GM12892 (cell line): ENCODE data around the gene TIGD3.
"Not testable (repeated sequence)": the region's sequence is repeated elsewhere in the genome, so short reads cannot be mapped to it uniquely, and the experiment has no call there.

Experiments
- DNase-seq: peaks from one replicate; pipeline ENCODE4 v3.0.0; 2011; ENCODE audit not compliant: insufficient read length
- FAIRE-seq: peaks from 2 replicates; lab custom pipeline; 2011; peaks lifted over from hg19 to GRCh38; lab: Jason Lieb, UNC
- POLR2A ChIP-seq: IDR thresholded peaks from 2 replicates; pipeline ENCODE4 v1.6.1; 2011; ENCODE audit warnings: low read depth, low read length, control low read depth
- POLR2AphosphoS5 ChIP-seq: IDR thresholded peaks from 2 replicates; pipeline ENCODE4 v1.6.1; 2011; ENCODE audit warnings: low read depth, low read length, control low read depth
- TAF1 ChIP-seq: IDR thresholded peaks from 2 replicates; pipeline ENCODE4 v1.6.1; 2011; ENCODE audit warnings: low read depth, mild to moderate bottlenecking, control low read depth, low read length, borderline replicate concordance

Gene TIGD3

DNA sequence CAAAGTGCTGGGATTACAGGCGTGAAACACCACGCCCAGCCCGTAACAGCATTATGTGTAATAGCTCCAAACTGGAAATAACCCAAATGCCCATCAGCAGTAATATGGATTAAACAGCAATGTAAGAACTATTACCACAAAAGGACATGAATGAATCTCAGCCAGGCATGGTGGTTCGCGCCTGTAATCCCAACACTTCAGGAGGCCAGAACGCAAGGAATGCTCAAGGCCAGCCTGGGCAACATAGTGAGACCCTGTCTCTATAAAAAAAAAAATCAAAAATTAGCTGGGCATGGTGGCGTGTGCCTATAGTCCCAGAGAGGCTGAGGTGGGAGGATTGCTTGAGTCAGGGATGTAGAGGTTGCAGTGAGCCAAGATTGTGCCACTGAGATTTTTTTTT, 24.0 kb upstream of the TIGD3 start:
- DNase-seq (no peak), FAIRE-seq (no peak)
- TF ChIP-seq POLR2A (no peak), POLR2AphosphoS5 (no peak), TAF1 (no peak)

DNA sequence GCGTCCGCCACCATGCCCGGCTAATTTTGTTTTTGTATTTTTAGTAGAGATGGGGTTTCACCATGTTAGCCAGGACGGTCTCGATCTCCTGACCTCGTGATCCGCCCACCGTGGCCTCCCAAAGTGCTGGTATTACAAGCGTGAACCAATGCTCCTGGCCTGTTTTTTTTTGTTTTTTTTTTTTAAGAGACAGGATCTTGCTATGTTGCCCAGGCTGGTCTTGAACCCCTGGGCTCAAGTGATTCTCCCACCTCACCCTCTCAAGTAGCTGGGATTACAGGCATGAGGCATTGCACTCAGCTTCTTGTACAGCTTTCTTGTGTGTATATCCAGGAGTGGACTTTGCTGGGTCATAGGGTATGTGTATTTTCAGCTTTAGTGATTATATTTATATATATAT, 22.0 kb upstream of the TIGD3 start:
- not testable (repeated sequence) for FAIRE-seq, DNase-seq

DNA sequence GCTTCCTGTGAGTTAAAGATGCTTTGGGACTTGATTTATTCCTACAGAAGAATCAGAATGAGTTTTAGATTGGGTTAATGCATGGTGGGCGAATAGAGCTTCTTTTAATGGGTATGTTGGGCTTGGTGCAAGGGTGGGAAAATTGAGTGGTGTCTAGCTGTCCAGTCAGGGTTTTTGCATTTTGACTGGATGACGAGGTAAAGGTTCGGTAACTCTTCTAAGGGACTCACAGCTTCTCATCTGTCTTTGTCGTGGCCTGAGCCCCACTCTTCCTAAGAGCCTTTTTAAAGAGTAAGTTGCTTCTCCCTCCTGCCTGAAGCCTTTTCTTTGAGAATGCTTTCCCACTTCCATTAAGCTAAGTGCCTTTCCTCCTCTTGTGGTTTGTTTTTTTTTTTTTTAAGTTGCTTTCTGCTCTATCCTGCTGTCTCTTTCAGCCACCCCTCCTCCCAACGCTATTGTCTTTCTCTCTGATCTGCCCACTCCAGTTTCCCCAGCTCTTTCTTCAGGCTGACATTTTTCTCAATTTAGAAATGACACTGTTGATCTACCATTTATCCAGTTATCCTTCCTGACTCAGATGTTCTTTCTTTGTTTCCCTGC, 19.8 kb upstream of the TIGD3 start:
- no peak for TF ChIP-seq POLR2AphosphoS5
- no peak for TF ChIP-seq TAF1
- TF ChIP-seq POLR2A: no peak
- DNase-seq (no peak), FAIRE-seq (no peak)

DNA sequence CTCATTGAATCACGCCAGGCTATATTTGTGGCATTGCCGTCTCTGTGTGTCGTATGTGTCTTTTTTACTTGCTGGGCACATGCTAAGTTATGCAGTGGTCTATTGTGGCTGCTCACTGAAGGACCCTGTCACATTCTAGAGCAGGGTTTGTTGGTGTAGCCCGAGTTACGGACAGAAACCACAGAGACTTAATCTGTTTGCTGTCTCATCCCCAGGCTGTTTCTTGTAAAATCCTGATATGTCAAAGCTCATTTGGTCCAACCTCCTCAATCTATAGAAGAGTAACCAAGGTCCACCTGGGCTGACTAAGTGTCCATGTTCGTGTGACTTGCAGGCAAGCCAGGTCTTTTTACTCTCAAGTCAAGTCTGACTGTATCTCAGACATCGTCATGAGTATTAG, 15.9 kb upstream of the TIGD3 start:
- TF ChIP-seq POLR2A (no peak), TAF1 (no peak), POLR2AphosphoS5 (no peak)
- no peak for DNase-seq
- FAIRE-seq: no peak

DNA sequence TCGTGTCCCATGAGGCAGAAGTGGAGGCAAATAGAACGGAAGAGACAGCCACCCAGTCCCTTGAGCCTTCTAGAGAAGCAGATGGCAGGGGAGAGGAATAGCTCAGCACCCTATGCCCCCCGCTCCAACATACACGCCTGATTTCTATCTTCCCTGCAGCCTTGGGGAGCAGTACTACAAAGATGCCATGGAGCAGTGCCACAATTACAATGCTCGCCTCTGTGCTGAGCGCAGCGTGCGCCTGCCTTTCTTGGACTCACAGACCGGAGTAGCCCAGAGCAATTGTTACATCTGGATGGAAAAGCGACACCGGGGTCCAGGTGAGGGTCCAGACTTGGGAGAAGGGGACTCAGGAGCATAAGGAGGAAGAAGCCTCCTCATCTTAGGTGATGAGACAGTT, 14.3 kb upstream of the TIGD3 start:
- TF ChIP-seq POLR2A (no peak), POLR2AphosphoS5 (no peak), TAF1 (no peak)
- FAIRE-seq: no peak
- DNase-seq: no peak

DNA sequence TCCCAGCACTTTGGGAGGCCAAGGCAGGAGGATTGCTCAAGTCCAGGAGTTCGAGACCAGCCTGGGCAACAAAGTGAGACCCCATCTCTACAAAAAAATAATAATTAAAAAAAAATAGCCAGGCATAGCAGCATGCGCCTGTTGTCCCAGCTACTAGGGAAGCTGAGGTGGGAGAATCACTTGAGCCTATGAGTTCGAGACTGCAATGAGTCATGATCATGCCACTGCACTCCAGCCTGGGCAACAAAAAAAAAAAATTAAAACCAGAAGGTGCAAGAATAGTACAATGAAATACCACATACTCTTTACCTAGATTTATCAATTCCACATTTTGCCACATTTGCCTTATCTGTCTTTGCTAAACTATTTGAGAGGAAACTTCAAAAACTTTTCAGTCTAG, 12.7 kb upstream of the TIGD3 start:
- TF ChIP-seq POLR2AphosphoS5 (no peak), TAF1 (no peak), POLR2A (no peak)
- DNase-seq (no peak), FAIRE-seq (no peak)

DNA sequence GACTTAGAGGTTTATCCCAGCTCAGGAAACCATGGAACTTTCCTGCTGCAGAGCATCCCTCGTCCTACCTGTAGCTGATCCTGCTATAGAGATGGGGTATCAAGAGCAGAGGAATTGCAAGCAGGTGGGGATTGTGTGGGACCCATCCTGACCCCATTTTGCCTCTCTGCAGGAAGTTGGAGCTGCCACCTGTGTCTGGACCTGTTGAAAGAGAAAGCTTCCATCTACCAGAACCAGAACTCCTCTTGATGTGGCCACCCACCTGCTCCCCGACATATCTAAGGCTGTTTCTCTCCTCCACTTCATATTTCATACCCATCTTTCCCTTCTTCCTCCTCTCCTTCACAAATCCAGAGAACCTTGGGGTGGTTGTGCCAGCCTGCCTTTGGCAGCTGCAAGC, 3.0 kb upstream of the TIGD3 start:
- no peak for FAIRE-seq

DNA sequence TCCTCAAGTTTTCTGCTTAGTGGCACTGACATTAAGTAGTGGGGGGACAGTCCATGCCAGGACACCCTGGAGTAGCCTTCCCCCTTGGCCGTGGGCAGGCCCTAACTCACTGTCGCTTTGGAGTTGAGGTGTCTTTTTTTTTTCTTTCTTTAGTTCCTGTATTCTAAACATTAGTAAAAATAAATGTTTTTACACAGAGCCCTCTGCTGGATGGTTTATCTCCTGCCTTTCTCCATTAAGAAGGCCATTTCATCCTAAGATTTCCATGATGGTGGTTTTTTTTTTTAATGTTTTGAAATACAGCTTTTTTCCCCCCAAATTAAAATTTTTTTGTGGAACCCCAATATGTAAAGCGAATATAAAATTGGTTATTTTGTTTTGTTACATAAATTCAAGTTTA, 1.8 kb upstream of the TIGD3 start:
- DNase-seq (no peak), FAIRE-seq (no peak)
- no peak for TF ChIP-seq POLR2AphosphoS5
- TF ChIP-seq TAF1: no peak
- no peak for TF ChIP-seq POLR2A

More for the DNA sequence above, 3.0 kb upstream of the TIGD3 start:
- no peak for DNase-seq
- TF ChIP-seq TAF1 (no peak), POLR2AphosphoS5 (no peak), POLR2A (no peak)

DNA sequence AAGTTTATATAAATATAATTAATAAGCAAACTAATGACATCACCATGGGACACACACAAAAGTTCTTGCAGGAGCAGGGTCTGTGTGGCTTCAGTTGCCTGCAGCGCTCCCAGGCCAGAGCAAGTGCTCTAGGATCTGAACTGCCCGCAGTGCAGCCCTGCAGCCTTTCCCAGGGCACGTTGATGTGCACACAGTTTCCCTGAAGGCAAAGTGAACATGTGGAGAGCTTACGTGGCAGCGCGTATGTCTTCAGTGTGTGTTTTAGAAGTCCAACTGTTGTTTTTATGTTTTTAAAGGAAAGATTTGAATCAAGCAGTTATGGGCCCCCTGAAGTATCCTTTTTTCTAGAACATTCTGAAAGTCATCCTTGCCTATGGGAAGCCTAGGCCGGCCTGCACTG, 1.2 kb upstream of the TIGD3 start:
- FAIRE-seq (no peak), DNase-seq (no peak)
- TF ChIP-seq POLR2AphosphoS5: no peak
- no peak for TF ChIP-seq POLR2A
- no peak for TF ChIP-seq TAF1

DNA sequence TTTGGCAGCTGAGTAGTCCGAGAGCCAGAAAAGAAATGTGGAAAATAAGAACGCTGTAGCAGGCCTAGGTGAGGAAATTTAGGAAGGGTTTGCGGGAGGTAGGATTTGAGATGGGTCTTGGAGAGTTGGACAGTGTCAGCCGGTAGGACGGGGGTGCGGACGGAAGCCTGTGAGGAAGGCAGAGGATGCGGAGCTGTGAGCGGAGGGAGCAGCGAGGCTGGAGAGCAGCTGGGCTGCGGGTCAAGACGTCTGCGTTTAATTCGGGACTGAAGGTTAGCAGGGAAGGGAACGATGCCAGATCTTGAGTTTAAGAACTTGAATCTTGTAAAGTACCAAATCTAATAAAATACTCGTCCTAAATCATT, 669 bp upstream of the TIGD3 start:
- no peak for TF ChIP-seq POLR2AphosphoS5
- 0 out of 2 replicates have a peak, but pooled peaks have one; percentile 11 for TF ChIP-seq POLR2A
- DNase-seq (no peak), FAIRE-seq (peak; percentile 9)

DNA sequence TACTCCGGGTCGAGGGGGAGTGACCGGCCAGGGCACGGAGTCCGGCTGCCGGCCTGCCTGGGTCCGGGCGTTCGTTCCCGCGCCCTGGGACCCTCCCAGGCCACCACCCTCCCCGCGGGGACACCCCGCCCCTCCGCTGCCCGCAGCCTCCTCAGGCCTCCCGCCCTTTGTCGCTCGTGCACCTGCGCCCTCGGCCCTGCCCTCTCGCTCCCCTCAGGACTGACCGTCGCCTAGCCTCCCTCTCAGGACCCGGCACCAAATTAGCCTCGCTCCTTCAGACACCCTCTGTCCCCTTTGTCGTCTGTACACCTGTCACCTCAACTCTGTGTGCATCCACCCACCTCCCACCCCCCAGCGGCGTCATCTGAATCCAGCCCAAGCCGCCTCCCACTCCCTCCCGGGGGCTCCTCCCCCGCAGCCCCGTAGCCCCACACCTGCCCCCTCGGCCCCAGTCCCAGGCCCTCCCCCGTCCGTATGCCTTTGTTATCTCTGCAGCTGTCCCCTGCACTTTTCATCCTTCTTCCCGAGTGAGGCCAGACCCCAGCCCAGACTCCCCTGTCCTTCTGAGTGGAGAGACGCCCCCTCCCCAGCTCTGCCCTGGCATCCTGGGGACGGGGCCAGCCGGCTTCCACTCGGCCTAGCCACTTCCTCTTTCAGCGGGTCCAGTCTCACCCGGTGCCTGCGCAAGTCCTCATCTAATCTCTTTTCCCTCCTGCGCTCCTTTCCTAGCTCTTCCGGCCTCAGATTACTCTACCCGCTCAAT, 643 bp downstream of the TIGD3 start:
- FAIRE-seq: no peak
- TF ChIP-seq TAF1 (no peak), POLR2AphosphoS5 (no peak), POLR2A (no peak)
- peak; percentile 70 for DNase-seq

DNA sequence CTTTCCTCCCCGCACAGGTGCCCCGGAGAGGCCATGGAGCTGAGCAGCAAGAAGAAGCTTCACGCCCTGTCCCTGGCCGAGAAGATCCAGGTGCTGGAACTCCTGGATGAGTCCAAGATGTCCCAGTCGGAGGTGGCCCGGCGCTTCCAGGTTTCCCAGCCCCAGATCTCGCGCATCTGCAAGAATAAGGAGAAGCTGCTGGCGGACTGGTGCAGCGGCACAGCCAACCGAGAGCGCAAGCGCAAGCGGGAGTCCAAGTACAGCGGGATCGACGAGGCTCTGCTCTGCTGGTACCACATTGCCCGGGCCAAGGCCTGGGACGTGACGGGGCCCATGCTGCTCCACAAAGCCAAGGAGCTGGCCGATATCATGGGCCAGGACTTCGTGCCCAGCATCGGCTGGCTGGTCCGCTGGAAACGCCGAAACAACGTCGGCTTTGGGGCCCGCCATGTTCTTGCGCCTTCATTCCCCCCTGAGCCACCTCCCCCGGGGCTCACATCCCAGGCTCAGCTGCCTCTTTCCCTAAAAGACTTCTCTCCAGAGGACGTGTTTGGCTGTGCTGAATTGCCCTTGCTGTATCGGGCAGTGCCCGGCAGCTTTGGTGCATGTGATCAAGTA, 1.3 kb downstream of the TIGD3 start:
- FAIRE-seq (no peak), DNase-seq (no peak)
- TF ChIP-seq POLR2AphosphoS5: no peak
- TF ChIP-seq TAF1: no peak
- TF ChIP-seq POLR2A: no peak
